ENCODE data around the gene DNAAF5. TPM values are rescaled to one million over a fixed set of nuclear protein-coding genes. Genes with fewer than 3 reads are reported as not detected.

The DNAAF5 gene
- polyA plus RNA-seq, 1 of the 3 experiments (the other 2 are of a cell fraction): 58.5 TPM

DNA sequence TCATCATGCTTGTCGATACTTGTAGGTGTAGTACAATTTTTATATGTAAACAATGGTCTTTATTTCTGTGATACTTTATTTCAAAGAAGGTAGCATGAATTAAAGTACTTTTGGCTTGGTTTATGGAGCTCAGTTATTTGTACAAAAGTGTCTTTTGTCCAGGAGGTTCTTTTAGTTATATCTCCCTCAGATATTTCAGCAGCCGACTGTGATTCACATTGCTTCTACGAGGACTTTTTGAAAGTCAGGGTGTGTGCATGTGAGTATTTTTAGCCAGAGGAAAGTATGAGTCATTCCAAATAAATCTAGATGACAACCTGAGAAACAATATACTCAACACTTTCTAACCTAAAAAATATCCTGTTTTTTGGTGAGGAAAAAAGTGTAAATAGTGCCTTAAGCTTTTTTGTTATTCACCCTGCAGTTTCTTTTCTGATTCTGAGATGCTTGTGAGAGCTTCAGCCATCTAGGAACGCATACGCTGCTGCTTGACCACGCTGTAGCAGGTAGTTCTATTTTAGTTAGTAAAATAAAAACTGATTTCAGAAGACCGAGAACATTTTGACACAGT lies 105.2 kb downstream of the DNAAF5 start:
- 40% methylated on average over 7 of the region's 7 CpGs for WGBS (ENCODE audit: low lambda C conversion rate)
- CTCF ChIA-PET: interaction anchor here (1.1 to 4.0 kb wide), 6 partner anchors 9 to 42 kb away, joined by 4 to 17 read pairs (median 8); no protein-coding TSS in a partner anchor
- H3K9ac ChIP-seq: peak overlapping the region; percentile 78
- no peaks in the 10 kb centered on the region for H3K9me3 ChIP-seq
- no peak overlapping the region for H2AFZ ChIP-seq (ENCODE audit: low read depth)
- H3K27me3 ChIP-seq (ENCODE audit: insufficient read depth): no peaks in the 10 kb centered on the region
- no peaks in the 10 kb centered on the region for H3K9me2 ChIP-seq
- no peak for DNase-seq
- H3F3A ChIP-seq (replicated peaks; ENCODE audit: insufficient read depth): peaks cover 37% of the 10 kb centered on the region
- H3K4me1 ChIP-seq (ENCODE audit: control insufficient read depth in 1 of 2, insufficient read depth in 2 of 2, low read depth in 1 of 2, low read length in 1 of 2): peaks cover 20 to 26% of the 10 kb centered on the region in 2 experiments; a peak in 3 of 4 replicates
- peak overlapping the region; percentile 65 for H3K4me2 ChIP-seq
- H3K27ac ChIP-seq (ENCODE audit: low read depth in 2 of 2, low read length in 1 of 2): peak overlapping the region; percentile 29 to 98; a peak in 3 of 4 replicates
- peak overlapping the region in 1 of 2 experiments; percentile 27; a peak in 3 of 4 replicates for H3K4me3 ChIP-seq (ENCODE audit: low read depth in 2 of 2, low read length in 1 of 2)
- peaks cover 7% of the 10 kb centered on the region in 2 experiments for H3K36me3 ChIP-seq (replicated peaks in 1 of 2; ENCODE audit: control insufficient read depth in 1 of 2, insufficient read depth in 2 of 2, low read length in 1 of 2)
- POLR2A ChIA-PET: interaction anchor here (0.7 kb wide), 1 partner anchor 202 kb away, joined by 5 read pairs; no protein-coding TSS in a partner anchor
- H4K20me1 ChIP-seq (ENCODE audit: insufficient read depth): peaks cover 11% of the 10 kb centered on the region
- peaks cover 93% of the 10 kb centered on the region for H3K79me2 ChIP-seq (ENCODE audit: insufficient read depth)
- TF ChIP-seq RXRA (IDR thresholded peaks at IDR 0.05; ENCODE audit: borderline replicate concordance, low read depth) (no peak), POLR2AphosphoS5 (IDR thresholded peaks at IDR 0.05; ENCODE audit: low read depth, low read length) (peak; percentile 75; the same call in 1 of the 2 replicates), NFIC (IDR thresholded peaks at IDR 0.05; ENCODE audit: borderline replicate concordance) (peak; percentile 41; the same call in 1 of the 2 replicates), CTCF (IDR thresholded peaks at IDR 0.05) (no peak), JUND (IDR thresholded peaks at IDR 0.05) (peak; percentile 98), SIN3A (IDR thresholded peaks at IDR 0.05; ENCODE audit: borderline replicate concordance, low read depth, low read length) (peak; percentile 66; the same call in 1 of the 2 replicates), GATA2 (CRISPR knock-in tag; IDR thresholded peaks at IDR 0.05) (no peak), YY1 (IDR thresholded peaks at IDR 0.05; ENCODE audit: low read depth) (no peak), USF2 (IDR thresholded peaks at IDR 0.05; ENCODE audit: borderline replicate concordance, low read depth, low read length) (no peak), RFX5 (IDR thresholded peaks at IDR 0.05; ENCODE audit: low read length) (no peak), EP300 (IDR thresholded peaks at IDR 0.05; ENCODE audit: borderline replicate concordance in 1 of 2, low read depth in 1 of 2, low read length in 1 of 2) (peak in 1 of 2 experiments; percentile 71; a peak in 1 of 4 replicates), FOXM1 (IDR thresholded peaks at IDR 0.05; ENCODE audit: low read depth) (no peak), MAX (IDR thresholded peaks at IDR 0.05; ENCODE audit: low read depth) (peak; percentile 71), FOXJ3 (CRISPR knock-in tag; IDR thresholded peaks at IDR 0.05) (no peak), MXI1 (IDR thresholded peaks at IDR 0.05; ENCODE audit: low read depth, low read length) (no peak), CHD2 (IDR thresholded peaks at IDR 0.05; ENCODE audit: low read length, partially characterized antibody) (no peak), MEF2A (IDR thresholded peaks at IDR 0.05; ENCODE audit: borderline replicate concordance, low read depth) (peak; percentile 98), TEAD4 (IDR thresholded peaks at IDR 0.05; ENCODE audit: borderline replicate concordance, insufficient read depth) (peak; percentile 27; the same call in 1 of the 2 replicates)
- TF ChIP-seq, protein P1, sequence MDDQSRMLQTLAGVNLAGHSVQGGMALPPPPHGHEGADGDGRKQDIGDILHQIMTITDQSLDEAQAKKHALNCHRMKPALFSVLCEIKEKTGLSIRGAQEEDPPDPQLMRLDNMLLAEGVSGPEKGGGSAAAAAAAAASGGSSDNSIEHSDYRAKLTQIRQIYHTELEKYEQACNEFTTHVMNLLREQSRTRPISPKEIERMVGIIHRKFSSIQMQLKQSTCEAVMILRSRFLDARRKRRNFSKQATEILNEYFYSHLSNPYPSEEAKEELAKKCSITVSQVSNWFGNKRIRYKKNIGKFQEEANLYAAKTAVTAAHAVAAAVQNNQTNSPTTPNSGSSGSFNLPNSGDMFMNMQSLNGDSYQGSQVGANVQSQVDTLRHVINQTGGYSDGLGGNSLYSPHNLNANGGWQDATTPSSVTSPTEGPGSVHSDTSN (IDR thresholded peaks at IDR 0.05): peak; percentile 93
- TF ChIP-seq, protein P2, sequence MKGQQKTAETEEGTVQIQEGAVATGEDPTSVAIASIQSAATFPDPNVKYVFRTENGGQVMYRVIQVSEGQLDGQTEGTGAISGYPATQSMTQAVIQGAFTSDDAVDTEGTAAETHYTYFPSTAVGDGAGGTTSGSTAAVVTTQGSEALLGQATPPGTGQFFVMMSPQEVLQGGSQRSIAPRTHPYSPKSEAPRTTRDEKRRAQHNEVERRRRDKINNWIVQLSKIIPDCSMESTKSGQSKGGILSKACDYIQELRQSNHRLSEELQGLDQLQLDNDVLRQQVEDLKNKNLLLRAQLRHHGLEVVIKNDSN (IDR thresholded peaks at IDR 0.05; ENCODE audit: borderline replicate concordance, low read depth): no peak
- TF ChIP-seq, protein P3, sequence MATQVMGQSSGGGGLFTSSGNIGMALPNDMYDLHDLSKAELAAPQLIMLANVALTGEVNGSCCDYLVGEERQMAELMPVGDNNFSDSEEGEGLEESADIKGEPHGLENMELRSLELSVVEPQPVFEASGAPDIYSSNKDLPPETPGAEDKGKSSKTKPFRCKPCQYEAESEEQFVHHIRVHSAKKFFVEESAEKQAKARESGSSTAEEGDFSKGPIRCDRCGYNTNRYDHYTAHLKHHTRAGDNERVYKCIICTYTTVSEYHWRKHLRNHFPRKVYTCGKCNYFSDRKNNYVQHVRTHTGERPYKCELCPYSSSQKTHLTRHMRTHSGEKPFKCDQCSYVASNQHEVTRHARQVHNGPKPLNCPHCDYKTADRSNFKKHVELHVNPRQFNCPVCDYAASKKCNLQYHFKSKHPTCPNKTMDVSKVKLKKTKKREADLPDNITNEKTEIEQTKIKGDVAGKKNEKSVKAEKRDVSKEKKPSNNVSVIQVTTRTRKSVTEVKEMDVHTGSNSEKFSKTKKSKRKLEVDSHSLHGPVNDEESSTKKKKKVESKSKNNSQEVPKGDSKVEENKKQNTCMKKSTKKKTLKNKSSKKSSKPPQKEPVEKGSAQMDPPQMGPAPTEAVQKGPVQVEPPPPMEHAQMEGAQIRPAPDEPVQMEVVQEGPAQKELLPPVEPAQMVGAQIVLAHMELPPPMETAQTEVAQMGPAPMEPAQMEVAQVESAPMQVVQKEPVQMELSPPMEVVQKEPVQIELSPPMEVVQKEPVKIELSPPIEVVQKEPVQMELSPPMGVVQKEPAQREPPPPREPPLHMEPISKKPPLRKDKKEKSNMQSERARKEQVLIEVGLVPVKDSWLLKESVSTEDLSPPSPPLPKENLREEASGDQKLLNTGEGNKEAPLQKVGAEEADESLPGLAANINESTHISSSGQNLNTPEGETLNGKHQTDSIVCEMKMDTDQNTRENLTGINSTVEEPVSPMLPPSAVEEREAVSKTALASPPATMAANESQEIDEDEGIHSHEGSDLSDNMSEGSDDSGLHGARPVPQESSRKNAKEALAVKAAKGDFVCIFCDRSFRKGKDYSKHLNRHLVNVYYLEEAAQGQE (IDR thresholded peaks at IDR 0.05; ENCODE audit: low read depth, low read length): no peak
- TF ChIP-seq, protein P4, sequence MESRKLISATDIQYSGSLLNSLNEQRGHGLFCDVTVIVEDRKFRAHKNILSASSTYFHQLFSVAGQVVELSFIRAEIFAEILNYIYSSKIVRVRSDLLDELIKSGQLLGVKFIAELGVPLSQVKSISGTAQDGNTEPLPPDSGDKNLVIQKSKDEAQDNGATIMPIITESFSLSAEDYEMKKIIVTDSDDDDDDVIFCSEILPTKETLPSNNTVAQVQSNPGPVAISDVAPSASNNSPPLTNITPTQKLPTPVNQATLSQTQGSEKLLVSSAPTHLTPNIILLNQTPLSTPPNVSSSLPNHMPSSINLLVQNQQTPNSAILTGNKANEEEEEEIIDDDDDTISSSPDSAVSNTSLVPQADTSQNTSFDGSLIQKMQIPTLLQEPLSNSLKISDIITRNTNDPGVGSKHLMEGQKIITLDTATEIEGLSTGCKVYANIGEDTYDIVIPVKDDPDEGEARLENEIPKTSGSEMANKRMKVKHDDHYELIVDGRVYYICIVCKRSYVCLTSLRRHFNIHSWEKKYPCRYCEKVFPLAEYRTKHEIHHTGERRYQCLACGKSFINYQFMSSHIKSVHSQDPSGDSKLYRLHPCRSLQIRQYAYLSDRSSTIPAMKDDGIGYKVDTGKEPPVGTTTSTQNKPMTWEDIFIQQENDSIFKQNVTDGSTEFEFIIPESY (IDR thresholded peaks at IDR 0.05; ENCODE audit: borderline replicate concordance, low read depth): peak; percentile 13; the same call in 1 of the 2 replicates
